ENCODE measurements around the gene GSG1L2.
"Not testable (repeated sequence)": the region's sequence is repeated elsewhere in the genome, so short reads cannot be mapped to it uniquely, and the experiment has no call there.

The GSG1L2 gene

GRCh38 chr17:9788601-9789000, 33.3 kb downstream of the GSG1L2 start:
- no peak for DNase-seq

DNA sequence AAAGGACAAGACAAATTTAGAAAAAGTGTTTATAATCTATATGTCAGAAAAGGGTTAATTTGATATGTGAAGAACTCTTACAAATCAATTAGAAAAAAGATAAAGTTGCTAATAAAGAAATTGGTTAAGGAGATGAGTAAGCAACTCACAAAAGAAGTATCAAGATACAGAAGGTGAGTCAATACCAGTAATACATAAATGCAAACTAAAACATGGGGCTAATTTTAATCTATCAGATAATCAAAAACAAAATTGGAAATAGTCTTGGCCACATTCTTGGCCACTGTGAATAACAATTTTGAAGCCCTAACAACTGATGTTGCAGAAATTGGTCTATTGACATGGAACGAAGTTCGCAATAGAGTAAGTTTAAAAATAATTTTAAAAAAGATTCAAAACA, 37.3 kb downstream of the GSG1L2 start:
- DNase-seq = no peak

- DNase-seq = not testable (repeated sequence)
Observed at GRCh38 chr17:9783465-9783864, 38.4 kb downstream of the GSG1L2 start.

GRCh38 chr17:9783050-9783449, 38.8 kb downstream of the GSG1L2 start:
- no peak for DNase-seq

- no peak for DNase-seq
Observed at GRCh38 chr17:9780552-9780951, 41.3 kb downstream of the GSG1L2 start.

GRCh38 chr17:9776911-9777310, 45.0 kb downstream of the GSG1L2 start:
- DNase-seq = peak in 1 of 2 donors; percentile 21

DNA sequence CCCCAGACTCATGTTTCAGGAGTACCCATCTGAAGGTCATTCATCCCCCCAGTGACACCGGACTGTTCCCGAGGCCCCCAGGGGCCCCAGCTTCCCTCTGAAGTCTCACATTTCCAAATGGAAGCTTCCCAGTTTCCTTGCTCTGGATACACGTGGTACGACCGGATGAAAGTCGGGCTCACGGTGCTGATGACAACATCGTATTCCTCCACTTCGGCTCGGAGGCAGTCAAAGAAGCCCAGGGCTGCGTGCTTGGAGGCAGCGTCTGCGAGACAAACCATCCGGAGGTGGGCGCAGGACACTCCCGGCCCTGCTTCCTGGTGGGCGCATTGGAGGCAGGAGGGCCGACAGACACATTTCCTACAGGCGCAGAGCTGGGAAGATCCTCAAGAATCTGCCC, 49.2 kb downstream of the GSG1L2 start:
- no peak for DNase-seq

GRCh38 chr17:9771465-9771864, 50.4 kb downstream of the GSG1L2 start:
- DNase-seq = no peak

DNA sequence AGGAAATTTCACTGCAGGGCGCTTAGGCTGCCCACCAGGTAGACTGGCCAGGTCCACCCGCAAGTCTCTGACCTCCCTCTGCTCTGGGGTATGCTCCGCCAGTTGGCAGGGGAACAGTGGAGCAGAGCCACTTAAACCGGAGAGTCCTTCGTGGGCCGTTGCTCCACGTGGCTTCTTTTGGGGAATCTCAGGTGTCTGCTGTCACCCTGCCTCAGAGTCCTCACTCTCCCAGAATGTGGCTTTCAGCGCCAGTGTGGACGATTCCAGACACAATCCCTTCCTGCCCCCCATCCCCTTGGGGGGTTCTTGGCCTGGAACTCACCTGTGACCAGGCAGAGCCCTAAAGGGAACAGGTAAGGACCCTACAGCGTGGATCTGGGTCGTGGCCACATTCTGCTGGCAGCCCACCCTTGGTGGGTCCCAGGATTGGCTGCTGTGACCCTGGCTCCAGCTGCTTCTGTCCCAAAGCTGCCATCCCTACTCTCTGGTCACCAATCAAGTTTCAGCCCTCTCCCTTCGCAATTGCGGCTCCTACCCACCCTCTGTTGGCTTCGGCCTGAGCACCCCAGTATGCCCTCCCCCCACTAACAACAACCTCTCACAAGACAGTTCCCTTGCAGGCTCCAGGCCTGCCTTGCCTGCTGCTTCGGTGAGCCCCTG, 52.7 kb downstream of the GSG1L2 start:
- no peak for DNase-seq

DNA sequence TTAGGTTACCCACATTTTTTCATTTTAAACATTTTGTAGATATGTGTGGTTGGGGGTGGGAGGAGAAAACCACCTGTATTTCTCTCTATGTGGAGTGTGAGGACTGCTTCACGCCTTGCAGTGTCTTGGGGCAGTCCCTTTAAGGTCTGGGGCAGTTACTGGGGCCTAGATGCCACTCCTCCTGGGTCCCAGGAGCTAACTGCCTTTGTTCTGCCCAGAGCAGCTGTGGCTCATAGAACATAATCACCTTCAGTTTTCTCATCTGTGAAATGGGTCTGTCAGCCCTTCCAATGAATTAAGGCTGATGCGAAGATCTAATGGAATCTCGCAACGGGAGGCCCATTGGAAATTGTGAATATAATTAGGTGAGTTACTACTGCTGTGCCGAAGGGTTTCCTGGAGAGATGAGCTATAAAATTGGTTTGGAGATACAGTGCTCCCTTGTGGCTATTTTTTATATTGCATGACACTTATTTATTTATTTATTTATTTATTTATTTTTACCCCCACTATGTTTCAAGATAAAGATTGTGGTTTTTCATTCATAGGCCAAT, 53.4 kb downstream of the GSG1L2 start:
- DNase-seq = peak in 1 of 2 donors; percentile 24

GRCh38 chr17:9767432-9767991, 54.4 kb downstream of the GSG1L2 start:
- no peak for DNase-seq

GRCh38 chr17:9766970-9767369, 54.9 kb downstream of the GSG1L2 start:
- no peak for DNase-seq

GRCh38 chr17:9765322-9765721, 56.6 kb downstream of the GSG1L2 start:
- DNase-seq = no peak

DNA sequence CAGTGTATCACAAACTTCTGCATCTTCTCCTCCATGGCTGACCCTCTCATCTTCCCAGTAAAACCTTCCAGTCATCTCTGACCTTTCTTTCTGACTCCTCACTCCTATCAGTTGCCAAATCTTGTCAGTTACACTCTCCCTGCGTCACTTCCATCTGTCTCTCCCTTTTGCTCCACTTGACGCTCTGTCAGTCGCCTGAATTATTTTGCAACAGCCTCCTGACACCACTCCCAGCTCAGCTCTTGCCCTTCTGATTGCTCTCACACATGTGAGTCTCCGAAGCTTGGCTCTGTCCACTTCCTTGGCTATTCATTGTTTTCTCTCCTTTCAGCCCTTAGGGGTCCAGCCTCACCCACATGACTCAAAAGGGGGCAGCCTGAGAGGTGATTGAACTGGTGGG, 58.2 kb downstream of the GSG1L2 start:
- no peak for DNase-seq

DNA sequence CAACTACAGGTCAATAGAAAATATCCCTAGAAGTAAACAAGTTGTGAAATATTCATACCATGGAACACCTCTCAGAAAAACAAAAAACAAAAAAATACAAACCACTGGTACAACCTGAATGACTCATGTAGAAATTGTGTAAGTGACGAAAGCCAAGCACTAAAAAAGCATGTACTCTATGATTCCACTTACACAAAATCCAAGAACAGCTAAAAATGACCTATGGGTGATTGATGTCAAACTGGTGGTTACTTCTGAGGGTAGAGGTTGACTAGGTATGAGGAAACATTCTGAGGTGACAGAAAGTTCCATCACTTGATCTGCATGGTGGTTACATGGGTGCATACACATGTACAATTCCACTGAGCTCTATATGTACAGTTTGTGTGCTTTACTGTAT, 61.6 kb downstream of the GSG1L2 start:
- DNase-seq = no peak

GRCh38 chr17:9755083-9755482, 66.8 kb downstream of the GSG1L2 start:
- DNase-seq = no peak
